ENCODE measurements around the gene SCGB1D2.

Gene SCGB1D2

DNA sequence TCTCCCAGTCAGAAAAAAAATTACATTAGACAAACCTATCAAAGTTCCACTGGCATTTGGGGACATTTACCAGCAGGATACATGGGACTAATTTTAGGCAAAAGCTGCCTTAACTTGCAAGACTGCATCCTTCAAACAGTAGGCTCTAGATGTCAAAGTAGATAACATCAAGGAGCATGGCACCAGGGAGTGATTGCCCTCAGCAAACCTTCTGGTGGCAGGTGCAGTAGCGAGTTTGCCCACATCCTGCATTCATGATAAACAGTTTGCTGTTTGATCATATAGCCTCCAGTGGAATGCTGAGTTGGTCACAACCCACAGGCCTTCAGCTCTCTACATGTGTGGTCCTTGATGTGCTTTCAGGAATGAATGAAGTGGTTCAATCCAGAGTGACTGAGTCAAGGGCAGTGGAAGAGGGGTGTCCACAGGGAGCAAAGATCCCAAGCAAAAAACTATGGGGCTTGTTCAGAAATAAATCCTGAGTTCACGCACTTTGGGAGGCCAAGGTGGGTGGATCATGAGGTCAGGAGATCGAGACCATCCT is 12.0 kb downstream of the SCGB1D2 start:
- FAIRE-seq, result no peak
- TF ChIP-seq POU2F2 (IDR thresholded peaks at IDR 0.05; ENCODE audit: low read depth, low read length), result no peak
- TF ChIP-seq POLR2A (IDR thresholded peaks at IDR 0.05; ENCODE audit: low read depth, low read length), result no peak
- no peak for TF ChIP-seq SPI1 (IDR thresholded peaks at IDR 0.05; ENCODE audit: low read depth, low read length)
- TF ChIP-seq TAF1 (IDR thresholded peaks at IDR 0.05; ENCODE audit: low read depth, low read length), result no peak
- no peak for DNase-seq (ENCODE audit: insufficient read length, low spot score)

DNA sequence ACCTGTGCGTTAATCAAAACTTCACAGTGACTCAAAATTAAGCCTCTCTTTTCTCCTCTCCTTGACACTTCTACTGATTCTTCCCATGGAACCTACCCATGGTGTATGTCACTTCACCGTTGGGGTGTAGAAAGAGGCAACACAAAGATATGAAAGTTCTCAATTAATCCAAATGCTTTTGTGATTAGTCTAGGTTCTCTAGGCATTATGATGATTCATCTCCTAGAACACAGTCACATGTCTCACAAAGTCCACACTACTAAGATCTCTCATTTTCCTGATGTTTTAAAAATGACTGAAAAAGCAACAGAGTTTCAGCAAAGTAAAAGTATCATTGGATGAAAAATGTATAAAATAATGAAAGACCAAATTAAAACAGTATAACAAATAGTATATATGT is 14.2 kb downstream of the SCGB1D2 start:
- no peak for FAIRE-seq
- TF ChIP-seq POU2F2 (IDR thresholded peaks at IDR 0.05; ENCODE audit: low read depth, low read length) (no peak), PAX5 (IDR thresholded peaks at IDR 0.05; ENCODE audit: insufficient read depth, low read length, severe bottlenecking) (no peak), POLR2AphosphoS5 (IDR thresholded peaks at IDR 0.05; ENCODE audit: low read depth, low read length) (no peak), SPI1 (IDR thresholded peaks at IDR 0.05; ENCODE audit: low read depth, low read length) (no peak), TAF1 (IDR thresholded peaks at IDR 0.05; ENCODE audit: low read depth, low read length) (no peak), POLR2A (IDR thresholded peaks at IDR 0.05; ENCODE audit: low read depth, low read length) (no peak)
- no peak for DNase-seq (ENCODE audit: insufficient read length, low spot score)

DNA sequence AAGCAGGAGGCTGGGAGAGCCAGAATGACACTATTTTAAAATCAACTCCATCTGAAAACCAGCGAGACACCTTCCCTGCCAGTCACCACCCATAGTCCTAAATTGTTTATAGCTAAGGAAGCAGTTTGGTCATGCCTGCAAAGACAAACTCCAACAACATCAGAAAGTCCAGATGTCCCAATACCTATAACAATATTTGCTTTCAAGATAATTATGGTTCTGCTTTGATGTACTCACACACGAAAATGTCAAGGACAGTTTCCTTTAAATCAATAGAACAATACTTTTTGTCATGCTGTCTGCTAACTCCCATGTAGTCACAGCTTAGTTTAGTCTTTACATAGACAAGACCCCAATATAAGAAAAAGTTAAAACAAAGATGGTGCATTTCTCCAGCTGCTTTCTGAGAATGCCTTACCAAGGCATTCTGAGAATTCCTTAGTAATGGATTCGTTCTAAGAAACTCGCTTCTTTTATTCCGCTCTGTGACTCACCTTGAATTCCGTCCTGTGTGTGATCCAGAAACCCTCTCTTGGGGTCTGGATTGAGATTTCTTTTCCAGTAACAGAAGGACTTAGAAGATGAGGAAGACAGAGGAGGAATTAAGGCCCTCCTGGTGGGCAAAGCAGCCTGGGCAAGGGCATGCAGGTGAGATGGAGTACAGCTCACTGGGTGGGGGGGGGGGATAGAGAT is 18.4 kb downstream of the SCGB1D2 start:
- DNase-seq (ENCODE audit: insufficient read length, low spot score) (no peak), FAIRE-seq (no peak)
- TF ChIP-seq POU2F2 (IDR thresholded peaks at IDR 0.05; ENCODE audit: low read depth, low read length) (no peak), POLR2A (IDR thresholded peaks at IDR 0.05; ENCODE audit: low read depth, low read length) (no peak), POLR2AphosphoS5 (IDR thresholded peaks at IDR 0.05; ENCODE audit: low read depth, low read length) (no peak), SPI1 (IDR thresholded peaks at IDR 0.05; ENCODE audit: low read depth, low read length) (no peak), PAX5 (IDR thresholded peaks at IDR 0.05; ENCODE audit: insufficient read depth, low read length, severe bottlenecking) (no peak), TAF1 (IDR thresholded peaks at IDR 0.05; ENCODE audit: low read depth, low read length) (no peak)

DNA sequence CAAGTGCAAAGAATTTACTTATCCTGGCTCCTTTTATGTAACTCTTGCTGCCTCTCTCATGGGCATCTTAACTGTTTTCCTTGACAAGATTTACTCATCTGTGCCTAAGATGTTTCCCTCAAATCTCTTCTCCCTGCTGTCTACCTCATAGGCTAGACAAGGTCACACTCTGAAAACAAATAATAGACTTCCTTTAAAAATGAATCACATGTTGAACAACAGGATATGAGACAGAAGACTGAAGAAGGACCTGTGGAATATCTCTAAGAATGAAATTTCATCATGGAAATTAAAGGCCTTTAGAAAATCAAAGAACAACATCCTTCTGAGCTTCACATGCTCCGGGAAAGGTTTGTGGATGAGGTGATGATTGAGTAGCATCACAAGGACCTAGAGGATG is 22.0 kb downstream of the SCGB1D2 start:
- no peak for TF ChIP-seq POLR2A (IDR thresholded peaks at IDR 0.05; ENCODE audit: low read depth, low read length)
- no peak for TF ChIP-seq SPI1 (IDR thresholded peaks at IDR 0.05; ENCODE audit: low read depth, low read length)
- no peak for TF ChIP-seq POLR2AphosphoS5 (IDR thresholded peaks at IDR 0.05; ENCODE audit: low read depth, low read length)
- no peak for TF ChIP-seq TAF1 (IDR thresholded peaks at IDR 0.05; ENCODE audit: low read depth, low read length)
- no peak for TF ChIP-seq PAX5 (IDR thresholded peaks at IDR 0.05; ENCODE audit: insufficient read depth, low read length, severe bottlenecking)
- TF ChIP-seq POU2F2 (IDR thresholded peaks at IDR 0.05; ENCODE audit: low read depth, low read length), result no peak
- FAIRE-seq, result no peak
- no peak for DNase-seq (ENCODE audit: insufficient read length, low spot score)

DNA sequence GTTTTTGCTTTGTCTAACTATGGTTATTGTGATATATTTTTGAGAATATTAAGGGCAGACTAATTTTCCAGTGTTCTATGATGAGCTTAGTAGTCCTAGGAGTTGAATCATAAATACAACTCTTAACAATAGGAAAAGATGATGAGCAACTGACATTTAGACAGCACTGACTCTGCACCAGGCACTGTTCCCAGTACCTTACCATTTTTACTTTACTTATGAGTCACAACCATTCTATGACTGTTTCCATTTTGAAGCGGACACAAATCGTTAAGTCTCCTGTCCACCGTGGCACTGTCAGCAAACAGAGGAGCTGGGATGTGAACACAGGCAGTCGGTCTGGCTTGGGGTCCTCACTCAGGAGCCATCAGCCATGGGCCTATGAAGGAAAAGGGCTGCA is 24.5 kb downstream of the SCGB1D2 start:
- DNase-seq (ENCODE audit: insufficient read length, low spot score) (no peak), FAIRE-seq (no peak)
- TF ChIP-seq POLR2AphosphoS5 (IDR thresholded peaks at IDR 0.05; ENCODE audit: low read depth, low read length), result no peak
- TF ChIP-seq POLR2A (IDR thresholded peaks at IDR 0.05; ENCODE audit: low read depth, low read length), result no peak
- no peak for TF ChIP-seq SPI1 (IDR thresholded peaks at IDR 0.05; ENCODE audit: low read depth, low read length)
- TF ChIP-seq POU2F2 (IDR thresholded peaks at IDR 0.05; ENCODE audit: low read depth, low read length), result no peak
- TF ChIP-seq TAF1 (IDR thresholded peaks at IDR 0.05; ENCODE audit: low read depth, low read length), result no peak
- TF ChIP-seq PAX5 (IDR thresholded peaks at IDR 0.05; ENCODE audit: insufficient read depth, low read length, severe bottlenecking), result no peak

DNA sequence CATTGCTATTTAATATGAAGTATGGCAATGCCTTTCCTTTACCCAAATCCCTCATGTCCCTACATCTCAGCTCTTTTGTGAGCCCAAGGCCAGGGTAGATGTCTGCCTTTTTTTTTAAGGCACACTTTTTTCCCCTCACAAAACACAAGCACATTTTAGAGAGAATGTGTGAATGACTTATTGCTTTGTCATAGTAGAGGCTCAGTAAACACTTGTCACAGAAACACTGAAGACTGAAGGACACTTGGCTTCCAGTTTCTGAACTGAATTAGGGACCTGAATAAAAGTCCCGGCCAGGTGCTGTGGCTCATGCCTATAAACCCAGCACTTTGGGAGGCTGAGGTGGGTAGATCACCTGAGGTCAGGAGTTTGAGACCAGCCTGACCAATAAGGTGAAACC is 25.0 kb downstream of the SCGB1D2 start:
- FAIRE-seq (no peak), DNase-seq (ENCODE audit: insufficient read length, low spot score) (no peak)
- no peak for TF ChIP-seq PAX5 (IDR thresholded peaks at IDR 0.05; ENCODE audit: insufficient read depth, low read length, severe bottlenecking)
- no peak for TF ChIP-seq POLR2AphosphoS5 (IDR thresholded peaks at IDR 0.05; ENCODE audit: low read depth, low read length)
- no peak for TF ChIP-seq POLR2A (IDR thresholded peaks at IDR 0.05; ENCODE audit: low read depth, low read length)
- TF ChIP-seq TAF1 (IDR thresholded peaks at IDR 0.05; ENCODE audit: low read depth, low read length), result no peak
- TF ChIP-seq POU2F2 (IDR thresholded peaks at IDR 0.05; ENCODE audit: low read depth, low read length), result no peak
- no peak for TF ChIP-seq SPI1 (IDR thresholded peaks at IDR 0.05; ENCODE audit: low read depth, low read length)

DNA sequence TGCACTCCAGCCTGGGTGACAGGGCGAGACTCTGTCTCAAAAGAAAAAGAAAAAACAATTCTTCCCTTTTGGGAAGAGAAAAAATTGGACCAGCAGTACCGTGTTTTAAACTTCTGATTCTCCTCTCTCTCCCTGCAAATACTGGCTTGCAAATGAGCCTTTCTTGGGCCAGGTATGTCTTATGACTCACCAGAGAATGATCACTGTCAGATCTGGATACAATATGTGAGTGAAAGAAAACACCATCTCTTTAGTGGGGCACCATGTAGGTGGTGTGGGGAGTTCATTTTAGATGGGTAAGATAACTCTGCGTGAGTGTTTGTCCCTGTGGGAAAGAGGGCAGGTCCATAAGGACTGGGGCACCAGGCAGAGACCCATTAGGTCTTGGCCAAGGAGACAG is 25.5 kb downstream of the SCGB1D2 start:
- TF ChIP-seq SPI1 (IDR thresholded peaks at IDR 0.05; ENCODE audit: low read depth, low read length), result no peak
- no peak for TF ChIP-seq TAF1 (IDR thresholded peaks at IDR 0.05; ENCODE audit: low read depth, low read length)
- TF ChIP-seq POLR2AphosphoS5 (IDR thresholded peaks at IDR 0.05; ENCODE audit: low read depth, low read length), result no peak
- no peak for TF ChIP-seq PAX5 (IDR thresholded peaks at IDR 0.05; ENCODE audit: insufficient read depth, low read length, severe bottlenecking)
- TF ChIP-seq POLR2A (IDR thresholded peaks at IDR 0.05; ENCODE audit: low read depth, low read length), result no peak
- TF ChIP-seq POU2F2 (IDR thresholded peaks at IDR 0.05; ENCODE audit: low read depth, low read length), result no peak
- no peak for DNase-seq (ENCODE audit: insufficient read length, low spot score)
- no peak for FAIRE-seq

DNA sequence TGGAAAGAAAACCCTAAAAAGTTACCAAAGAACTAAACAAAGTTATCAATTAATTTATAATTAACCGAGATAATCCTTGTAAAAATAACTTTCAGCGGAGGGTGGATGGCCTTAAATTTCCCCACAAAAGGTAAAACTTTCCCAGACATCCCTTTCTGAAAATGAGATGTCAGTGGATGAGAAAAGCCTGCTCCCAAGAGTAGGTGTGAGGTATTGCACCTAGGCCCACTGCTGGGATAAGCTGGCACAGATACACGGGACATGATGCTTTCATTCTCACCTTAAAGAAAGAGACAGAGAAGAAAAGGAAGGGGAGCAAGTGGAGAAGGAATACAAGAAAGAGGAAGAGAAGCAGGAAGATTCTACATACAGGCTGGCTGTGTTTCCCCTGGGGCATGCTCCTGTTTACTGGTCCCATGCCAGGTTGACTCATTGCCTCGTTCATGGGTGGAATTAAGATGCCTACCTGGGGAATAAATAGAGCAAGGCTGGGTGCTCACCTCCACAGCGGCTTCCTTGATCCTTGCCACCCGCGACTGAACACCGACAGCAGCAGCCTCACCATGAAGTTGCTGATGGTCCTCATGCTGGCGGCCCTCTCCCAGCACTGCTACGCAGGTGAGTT is 27.7 kb downstream of the SCGB1D2 start, which contains the start of gene SCGB2A2:
TSS of gene SCGB2A2 (plus strand) at position 505 of the 625 bp plus-strand sequence. CDS start at position 564, 59 bp downstream.
- no peak for TF ChIP-seq TAF1 (IDR thresholded peaks at IDR 0.05; ENCODE audit: low read depth, low read length)
- TF ChIP-seq POLR2A (IDR thresholded peaks at IDR 0.05; ENCODE audit: low read depth, low read length), result no peak
- FAIRE-seq, result no peak
- no peak for DNase-seq (ENCODE audit: insufficient read length, low spot score)

DNA sequence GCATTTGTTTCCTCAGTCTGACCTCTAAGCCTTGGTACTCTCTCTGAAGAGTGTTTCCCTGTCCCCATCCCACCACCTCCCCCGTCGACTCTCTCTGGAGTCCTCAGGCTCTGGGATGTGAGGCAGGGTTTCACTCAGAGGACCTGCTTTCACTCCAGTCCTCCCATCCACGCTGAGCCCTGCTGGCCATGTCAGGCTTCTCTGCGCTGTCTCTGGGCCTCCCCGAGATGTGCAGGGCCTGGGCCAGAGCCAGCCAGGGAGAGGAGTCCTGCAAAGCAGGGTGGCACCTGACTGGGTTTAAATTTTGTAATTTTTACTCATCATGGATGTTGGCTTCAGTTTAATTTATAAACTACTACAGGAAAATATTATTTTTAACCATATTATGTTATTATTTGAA is 31.2 kb downstream of the SCGB1D2 start:
- FAIRE-seq (no peak), DNase-seq (ENCODE audit: insufficient read length, low spot score) (no peak)
- TF ChIP-seq POU2F2 (IDR thresholded peaks at IDR 0.05; ENCODE audit: low read depth, low read length), result no peak
- TF ChIP-seq POLR2A (IDR thresholded peaks at IDR 0.05; ENCODE audit: low read depth, low read length), result no peak
- TF ChIP-seq SPI1 (IDR thresholded peaks at IDR 0.05; ENCODE audit: low read depth, low read length), result no peak
- TF ChIP-seq TAF1 (IDR thresholded peaks at IDR 0.05; ENCODE audit: low read depth, low read length), result no peak
- TF ChIP-seq POLR2AphosphoS5 (IDR thresholded peaks at IDR 0.05; ENCODE audit: low read depth, low read length), result no peak
- TF ChIP-seq PAX5 (IDR thresholded peaks at IDR 0.05; ENCODE audit: insufficient read depth, low read length, severe bottlenecking), result no peak

All from GM12891 (cell line).